ENCODE results near the gene PATZ1. TPM values are rescaled to one million over a fixed set of nuclear protein-coding genes. Genes with fewer than 3 reads are reported as not detected.

PATZ1 gene
- total and polyA plus RNA-seq, 2 donors (not counting 1 experiment from before 2014, with no cell fraction given) = 6.1 to 15.9 TPM

GRCh38 chr22:31313366-31314147 is 32.6 kb downstream of the PATZ1 start:
- no peaks in the 10 kb centered on the region for H3K4me1 ChIP-seq (ENCODE audit: control insufficient read depth, extremely low read depth, insufficient read depth, low read length)
- H3K4me3 ChIP-seq (replicated peaks in 1 of 4; ENCODE audit: control extremely low read depth in 1 of 4, insufficient read depth in 1 of 4, low read depth in 3 of 4, low read length in 4 of 4) = no peak overlapping the region
- no peaks in the 10 kb centered on the region for H3K79me2 ChIP-seq (ENCODE audit: control insufficient read depth, insufficient read depth, low read length)
- no peaks in the 10 kb centered on the region for H3K27me3 ChIP-seq (ENCODE audit: control insufficient read depth, insufficient read depth, low read length)
- H3K36me3 ChIP-seq (ENCODE audit: control insufficient read depth, insufficient read depth, low read length) = no peaks in the 10 kb centered on the region
- H3K9me3 ChIP-seq (ENCODE audit: control insufficient read depth, insufficient read depth, low read depth, low read length) = no peaks in the 10 kb centered on the region
- no peak overlapping the region for H3K27ac ChIP-seq (ENCODE audit: insufficient read depth, low read length)
- H2AFZ ChIP-seq (ENCODE audit: low read length) = peak overlapping the region; percentile 80
- H3K9ac ChIP-seq (ENCODE audit: insufficient read depth, low read length) = no peak overlapping the region
- TF ChIP-seq, protein P1, sequence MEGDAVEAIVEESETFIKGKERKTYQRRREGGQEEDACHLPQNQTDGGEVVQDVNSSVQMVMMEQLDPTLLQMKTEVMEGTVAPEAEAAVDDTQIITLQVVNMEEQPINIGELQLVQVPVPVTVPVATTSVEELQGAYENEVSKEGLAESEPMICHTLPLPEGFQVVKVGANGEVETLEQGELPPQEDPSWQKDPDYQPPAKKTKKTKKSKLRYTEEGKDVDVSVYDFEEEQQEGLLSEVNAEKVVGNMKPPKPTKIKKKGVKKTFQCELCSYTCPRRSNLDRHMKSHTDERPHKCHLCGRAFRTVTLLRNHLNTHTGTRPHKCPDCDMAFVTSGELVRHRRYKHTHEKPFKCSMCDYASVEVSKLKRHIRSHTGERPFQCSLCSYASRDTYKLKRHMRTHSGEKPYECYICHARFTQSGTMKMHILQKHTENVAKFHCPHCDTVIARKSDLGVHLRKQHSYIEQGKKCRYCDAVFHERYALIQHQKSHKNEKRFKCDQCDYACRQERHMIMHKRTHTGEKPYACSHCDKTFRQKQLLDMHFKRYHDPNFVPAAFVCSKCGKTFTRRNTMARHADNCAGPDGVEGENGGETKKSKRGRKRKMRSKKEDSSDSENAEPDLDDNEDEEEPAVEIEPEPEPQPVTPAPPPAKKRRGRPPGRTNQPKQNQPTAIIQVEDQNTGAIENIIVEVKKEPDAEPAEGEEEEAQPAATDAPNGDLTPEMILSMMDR (conservative IDR thresholded peaks at IDR 0.05 in 1 of 2, IDR thresholded peaks at IDR 0.05 in 1 of 2; ENCODE audit: low read depth in 1 of 2, low read length in 2 of 2) = peak; percentile 88 to 94
- no peak for TF ChIP-seq EZH2 (IDR thresholded peaks at IDR 0.05; ENCODE audit: low read length, missing control alignments)
- DNase-seq (ENCODE audit: low read depth in 2 of 2) = peak; percentile 61 to 67
- H3K4me2 ChIP-seq (ENCODE audit: extremely low read depth, insufficient read depth, low read length) = no peak overlapping the region
- no peaks in the 10 kb centered on the region for H4K20me1 ChIP-seq (ENCODE audit: control insufficient read depth, extremely low read depth, insufficient read depth, low read length)

DNA sequence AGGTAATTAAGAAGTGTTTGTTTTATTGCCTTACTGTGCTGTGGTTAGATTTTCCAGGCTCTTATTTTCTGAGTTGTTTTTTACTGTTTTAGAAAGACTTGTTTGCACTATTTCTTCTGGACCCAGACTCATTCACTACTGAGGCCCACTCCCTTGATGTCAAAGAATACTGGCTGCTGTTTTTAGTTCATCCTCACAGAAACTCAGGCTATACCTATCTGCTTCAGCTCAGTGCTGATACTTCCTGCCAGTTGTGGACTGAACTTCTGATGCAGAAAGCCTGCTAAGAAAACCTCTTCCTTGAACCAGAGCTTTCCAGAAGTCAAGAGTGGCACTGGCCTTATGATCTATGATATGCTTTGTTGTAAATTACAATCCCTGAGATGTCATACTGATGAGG is 38.0 kb downstream of the PATZ1 start:
- H3K79me2 ChIP-seq (ENCODE audit: control insufficient read depth, insufficient read depth, low read length) = no peaks in the 10 kb centered on the region
- H3K36me3 ChIP-seq (ENCODE audit: control insufficient read depth, insufficient read depth, low read length) = no peaks in the 10 kb centered on the region
- H3K27me3 ChIP-seq (ENCODE audit: control insufficient read depth, insufficient read depth, low read length) = no peaks in the 10 kb centered on the region
- TF ChIP-seq, protein P1 (conservative IDR thresholded peaks at IDR 0.05 in 1 of 2, IDR thresholded peaks at IDR 0.05 in 1 of 2; ENCODE audit: low read depth in 1 of 2, low read length in 2 of 2) = no peak
- no peak for TF ChIP-seq EZH2 (IDR thresholded peaks at IDR 0.05; ENCODE audit: low read length, missing control alignments)
- H3K4me3 ChIP-seq (replicated peaks in 1 of 4; ENCODE audit: control extremely low read depth in 1 of 4, insufficient read depth in 1 of 4, low read depth in 3 of 4, low read length in 4 of 4) = no peak overlapping the region
- no peaks in the 10 kb centered on the region for H3K4me1 ChIP-seq (ENCODE audit: control insufficient read depth, extremely low read depth, insufficient read depth, low read length)
- no peak overlapping the region for H2AFZ ChIP-seq (ENCODE audit: low read length)
- no peaks in the 10 kb centered on the region for H4K20me1 ChIP-seq (ENCODE audit: control insufficient read depth, extremely low read depth, insufficient read depth, low read length)
- no peak overlapping the region for H3K4me2 ChIP-seq (ENCODE audit: extremely low read depth, insufficient read depth, low read length)
- H3K9me3 ChIP-seq (ENCODE audit: control insufficient read depth, insufficient read depth, low read depth, low read length) = no peaks in the 10 kb centered on the region
- H3K9ac ChIP-seq (ENCODE audit: insufficient read depth, low read length) = no peak overlapping the region
- DNase-seq (ENCODE audit: low read depth in 2 of 2) = no peak
- no peak overlapping the region for H3K27ac ChIP-seq (ENCODE audit: insufficient read depth, low read length)

- Histone ChIP-seq H3K79me2 (ENCODE audit: control insufficient read depth, insufficient read depth, low read length) (no peaks in the 10 kb centered on the region), H3K36me3 (ENCODE audit: control insufficient read depth, insufficient read depth, low read length) (no peaks in the 10 kb centered on the region), H2AFZ (ENCODE audit: low read length) (no peak overlapping the region), H3K27me3 (ENCODE audit: control insufficient read depth, insufficient read depth, low read length) (no peaks in the 10 kb centered on the region), H3K4me2 (ENCODE audit: extremely low read depth, insufficient read depth, low read length) (no peak overlapping the region), H3K9ac (ENCODE audit: insufficient read depth, low read length) (no peak overlapping the region), H3K4me1 (ENCODE audit: control insufficient read depth, extremely low read depth, insufficient read depth, low read length) (no peaks in the 10 kb centered on the region), H3K4me3 (replicated peaks in 1 of 4; ENCODE audit: control extremely low read depth in 1 of 4, insufficient read depth in 1 of 4, low read depth in 3 of 4, low read length in 4 of 4) (no peak overlapping the region), H4K20me1 (ENCODE audit: control insufficient read depth, extremely low read depth, insufficient read depth, low read length) (no peaks in the 10 kb centered on the region), H3K27ac (ENCODE audit: insufficient read depth, low read length) (no peak overlapping the region), H3K9me3 (ENCODE audit: control insufficient read depth, insufficient read depth, low read depth, low read length) (no peaks in the 10 kb centered on the region)
- TF ChIP-seq, protein P1 (conservative IDR thresholded peaks at IDR 0.05 in 1 of 2, IDR thresholded peaks at IDR 0.05 in 1 of 2; ENCODE audit: low read depth in 1 of 2, low read length in 2 of 2) = no peak
- TF ChIP-seq EZH2 (IDR thresholded peaks at IDR 0.05; ENCODE audit: low read length, missing control alignments) = no peak
- DNase-seq (ENCODE audit: low read depth in 2 of 2) = no peak
Observed at GRCh38 chr22:31305194-31305593, 41.0 kb downstream of the PATZ1 start.
